HAP-1 (cell line): ENCODE measurements around the gene MMRN2.
"Not testable (repeated sequence)": the region's sequence is repeated elsewhere in the genome, so short reads cannot be mapped to it uniquely, and the experiment has no call there.

ENCODE experiments used
- DNase-seq, 2 experiments: peaks; one replicate each; pipeline ENCODE4 v3.0.0-alpha.2; 2016 to 2020; ENCODE audit warnings: low spot score in 2 of 2
- H3K27me3 ChIP-seq: fragments of 250-450 bp; sonication (Bioruptor Pico); 2 replicates; pipeline ENCODE4 v1.5.1; 2020; ENCODE audit warnings: low read depth, mild to moderate bottlenecking, moderate library complexity
- H3K36me3 ChIP-seq: fragments of 250-450 bp; sonication (Bioruptor Pico); replicated peaks from 2 replicates; pipeline ENCODE4 v1.5.1; 2020; ENCODE audit warnings: mild to moderate bottlenecking
- H3K4me1 ChIP-seq: fragments of 250-450 bp; sonication (Bioruptor Pico); 2 replicates; pipeline ENCODE4 v1.5.1; 2020; ENCODE audit warnings: mild to moderate bottlenecking
- H3K4me3 ChIP-seq: fragments of 250-450 bp; sonication (Bioruptor Pico); 2 replicates; pipeline ENCODE4 v1.5.1; 2020; ENCODE audit warnings: mild to moderate bottlenecking, moderate library complexity
- H3K9me3 ChIP-seq: fragments of 250-450 bp; sonication (Bioruptor Pico); 2 replicates; pipeline ENCODE4 v1.5.1; 2020; ENCODE audit warnings: mild to moderate bottlenecking, moderate library complexity
- in situ Hi-C: fragments of 300-500 bp; cut with MboI; formaldehyde crosslinking; loops from 3 replicates; pipeline ENCODE4 v1.14.3; 2020; ENCODE audit warnings: low sequenced_read_pairs, inconsistent platforms, mixed read lengths

MMRN2 gene

DNA sequence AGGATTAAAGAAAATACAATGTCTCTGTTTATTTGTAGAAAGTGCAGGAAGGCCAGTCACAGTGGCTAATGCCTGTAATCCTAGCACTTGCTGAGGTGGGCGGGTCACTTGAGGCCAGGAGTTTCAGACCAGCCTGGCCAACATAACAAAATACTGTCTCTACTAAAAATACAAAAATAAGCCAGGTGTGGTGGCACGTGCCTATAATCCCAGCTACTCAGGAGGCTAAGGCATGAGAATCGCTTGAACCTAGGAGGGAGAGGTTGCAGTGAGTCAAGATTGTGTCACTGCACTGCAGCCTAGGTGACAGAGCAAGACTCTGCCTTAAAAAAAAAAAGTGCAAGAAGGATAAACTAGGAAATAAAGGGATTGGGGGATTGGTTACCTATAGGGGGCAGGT is 21.0 kb upstream of the MMRN2 start:
- H3K27me3 ChIP-seq, in situ Hi-C loops, H3K9me3 ChIP-seq, H3K36me3 ChIP-seq, H3K4me3 ChIP-seq, H3K4me1 ChIP-seq, DNase-seq: not testable (repeated sequence)

DNA sequence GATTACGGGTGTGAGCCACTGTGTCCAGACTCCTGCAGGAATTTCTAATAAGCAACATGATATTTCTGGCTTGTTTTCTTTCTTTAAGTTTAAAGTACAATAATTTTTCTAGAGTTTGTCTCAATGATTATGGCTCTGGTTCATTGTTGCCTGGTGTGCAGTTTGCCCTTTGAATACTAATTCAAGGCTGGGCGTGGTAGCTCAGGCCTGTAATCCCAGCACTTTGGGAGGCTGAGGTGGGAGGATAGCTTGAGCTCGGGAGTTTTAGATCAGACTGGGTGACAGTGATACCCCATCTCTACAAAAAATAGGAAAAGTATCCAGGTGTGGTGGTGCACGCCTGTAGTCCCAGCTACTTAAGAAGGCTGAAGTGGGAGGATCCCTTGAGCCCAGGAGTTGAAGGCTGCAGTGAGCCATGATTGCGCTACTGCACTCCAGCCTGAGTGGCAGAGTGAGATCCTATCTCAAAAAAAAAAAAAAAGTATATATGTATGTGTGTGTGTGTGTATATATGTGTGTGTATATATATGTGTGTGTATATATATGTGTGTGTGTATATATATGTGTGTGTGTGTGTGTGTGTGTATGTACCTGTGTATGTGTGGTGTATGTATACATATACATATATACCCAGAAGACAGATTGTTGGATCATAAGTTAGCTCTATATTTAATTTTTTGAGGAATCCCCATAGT is 19.1 kb upstream of the MMRN2 start:
- Histone ChIP-seq H3K27me3 (no peaks in the 10 kb centered on the region), H3K9me3 (no peaks in the 10 kb centered on the region), H3K36me3 (no peaks in the 10 kb centered on the region), H3K4me3 (no peak overlapping the region), H3K4me1 (0 out of 2 replicates have a peak, but pooled peaks cover 3% of the 10 kb centered on the region)
- in situ Hi-C loops, result no loop called here
- DNase-seq, result no peak

DNA sequence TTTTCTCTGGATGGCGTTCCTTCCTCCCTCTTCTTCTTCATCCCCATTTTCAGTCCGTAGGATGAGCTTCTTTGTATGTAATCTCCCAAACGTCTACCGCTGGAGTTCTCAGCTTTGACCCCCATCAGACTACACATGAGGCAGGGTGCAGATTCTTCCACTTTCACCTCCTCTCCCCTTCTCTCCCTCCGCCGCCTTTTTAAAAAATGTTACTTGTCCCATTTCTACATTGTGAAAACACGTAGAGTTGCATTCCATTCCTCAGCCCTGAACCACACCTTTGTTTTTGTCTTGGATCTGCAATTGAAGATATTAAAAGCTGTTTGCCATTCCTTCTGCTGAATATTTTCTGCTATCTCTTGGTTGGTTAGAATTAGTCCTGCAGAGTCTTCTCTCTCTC is 17.1 kb upstream of the MMRN2 start:
- 0 out of 2 replicates have a peak, but pooled peaks cover 3% of the 10 kb centered on the region for H3K4me1 ChIP-seq
- H3K9me3 ChIP-seq, result no peaks in the 10 kb centered on the region
- no peak for DNase-seq
- in situ Hi-C loops, result no loop called here
- H3K4me3 ChIP-seq, result no peak overlapping the region
- H3K27me3 ChIP-seq, result no peaks in the 10 kb centered on the region
- no peaks in the 10 kb centered on the region for H3K36me3 ChIP-seq

DNA sequence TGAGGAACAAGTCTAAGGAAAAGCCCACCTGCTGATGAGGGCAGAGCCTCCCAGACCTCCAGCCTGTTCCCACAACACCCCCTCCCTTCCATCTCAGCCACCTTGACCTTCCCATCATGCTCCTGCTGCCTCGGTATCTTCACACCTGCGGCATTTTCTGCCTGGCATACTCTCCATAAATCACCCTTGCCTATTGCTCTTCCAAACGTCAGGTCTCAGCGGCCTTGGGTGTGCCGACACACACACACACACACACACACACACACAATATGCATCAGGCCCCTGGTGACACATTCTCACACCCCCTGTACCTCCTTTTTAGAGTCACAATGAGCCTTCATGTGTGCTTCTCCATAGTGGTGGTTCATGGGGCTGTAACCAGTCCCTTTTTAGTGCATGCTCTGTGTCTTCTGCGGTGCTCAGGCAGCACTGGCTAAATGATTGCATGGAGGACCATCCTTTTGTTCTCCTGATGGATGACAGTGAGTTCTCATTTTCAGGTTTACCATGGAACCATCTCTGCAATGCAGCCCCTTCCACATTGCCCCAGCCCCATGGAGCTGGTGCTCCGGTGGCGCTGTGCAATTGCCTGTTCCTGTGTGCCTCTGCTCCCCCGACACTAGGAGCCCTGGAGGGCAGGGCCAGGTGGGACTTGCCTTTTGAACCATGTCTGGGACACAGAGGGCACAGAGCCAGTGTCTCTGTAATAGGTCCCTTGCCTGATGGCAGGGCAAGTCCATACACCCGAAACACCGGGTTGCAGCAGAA is 15.4 kb upstream of the MMRN2 start:
- Histone ChIP-seq H3K36me3 (no peaks in the 10 kb centered on the region), H3K27me3 (no peaks in the 10 kb centered on the region)
- in situ Hi-C loops, result no loop called here

DNA sequence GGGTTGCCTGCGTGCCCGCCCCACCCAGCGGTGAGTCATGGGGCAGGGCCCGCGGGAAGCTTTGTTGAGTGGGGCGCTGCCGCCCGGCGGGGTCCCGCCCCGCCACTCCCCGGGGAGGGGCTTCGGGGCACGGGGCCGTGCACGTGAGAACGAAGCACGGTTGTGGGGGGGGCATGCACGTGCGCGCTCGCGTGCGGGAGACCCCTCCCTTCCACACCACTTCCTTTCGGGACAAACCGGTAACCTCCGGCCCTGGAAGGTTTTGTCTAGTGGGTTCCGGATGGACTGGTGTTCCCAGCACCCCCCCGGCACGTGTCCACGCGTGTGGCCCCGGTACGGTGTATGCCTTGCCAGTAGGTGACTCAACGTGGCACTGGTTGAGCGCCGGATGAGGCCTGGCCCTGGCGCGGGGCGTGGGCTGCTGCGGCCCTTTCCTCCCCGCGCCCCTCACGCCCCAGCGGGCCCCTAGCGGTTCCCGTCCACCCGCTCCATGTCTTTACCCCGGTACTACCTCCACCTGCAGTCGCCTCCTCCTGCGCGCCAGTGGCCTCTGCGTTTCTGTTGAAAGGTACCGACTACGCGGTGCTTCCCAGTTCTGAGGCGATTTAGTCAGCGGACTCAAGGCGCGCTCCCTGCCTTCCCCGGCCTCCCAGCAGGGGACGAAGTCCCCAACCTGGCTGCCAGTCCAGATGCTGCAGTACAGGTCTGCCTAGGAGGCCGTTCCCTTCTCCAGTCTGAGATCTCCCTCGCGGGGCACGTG is 14.0 kb upstream of the MMRN2 start:
- no peaks in the 10 kb centered on the region for H3K9me3 ChIP-seq
- H3K27me3 ChIP-seq, result no peaks in the 10 kb centered on the region
- in situ Hi-C loops, result no loop called here
- H3K36me3 ChIP-seq, result no peaks in the 10 kb centered on the region
- no peak overlapping the region for H3K4me3 ChIP-seq
- no peak for DNase-seq
- peaks cover 3% of the 10 kb centered on the region for H3K4me1 ChIP-seq

More for the DNA sequence above, 15.4 kb upstream of the MMRN2 start:
- no peak overlapping the region for H3K4me3 ChIP-seq
- H3K9me3 ChIP-seq, result no peaks in the 10 kb centered on the region
- no peak for DNase-seq
- no peaks in the 10 kb centered on the region for H3K4me1 ChIP-seq

DNA sequence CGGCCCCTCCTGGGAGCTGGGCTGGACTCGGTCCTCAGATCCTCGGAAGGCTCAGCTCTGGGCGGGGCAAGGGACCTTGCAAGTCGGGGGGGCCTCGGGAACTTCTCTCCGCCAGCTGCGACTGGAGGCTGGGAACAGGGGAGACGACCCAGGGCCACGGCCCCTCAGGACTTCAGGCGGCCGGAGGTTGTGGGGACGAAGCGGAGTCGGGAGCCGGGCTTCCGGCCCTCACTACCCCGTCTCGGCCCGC is 13.5 kb upstream of the MMRN2 start:
- in situ Hi-C loops, result no loop called here
- peaks cover 3% of the 10 kb centered on the region for H3K4me1 ChIP-seq
- no peaks in the 10 kb centered on the region for H3K9me3 ChIP-seq
- no peak overlapping the region for H3K4me3 ChIP-seq
- no peaks in the 10 kb centered on the region for H3K36me3 ChIP-seq
- no peak for DNase-seq
- no peaks in the 10 kb centered on the region for H3K27me3 ChIP-seq

DNA sequence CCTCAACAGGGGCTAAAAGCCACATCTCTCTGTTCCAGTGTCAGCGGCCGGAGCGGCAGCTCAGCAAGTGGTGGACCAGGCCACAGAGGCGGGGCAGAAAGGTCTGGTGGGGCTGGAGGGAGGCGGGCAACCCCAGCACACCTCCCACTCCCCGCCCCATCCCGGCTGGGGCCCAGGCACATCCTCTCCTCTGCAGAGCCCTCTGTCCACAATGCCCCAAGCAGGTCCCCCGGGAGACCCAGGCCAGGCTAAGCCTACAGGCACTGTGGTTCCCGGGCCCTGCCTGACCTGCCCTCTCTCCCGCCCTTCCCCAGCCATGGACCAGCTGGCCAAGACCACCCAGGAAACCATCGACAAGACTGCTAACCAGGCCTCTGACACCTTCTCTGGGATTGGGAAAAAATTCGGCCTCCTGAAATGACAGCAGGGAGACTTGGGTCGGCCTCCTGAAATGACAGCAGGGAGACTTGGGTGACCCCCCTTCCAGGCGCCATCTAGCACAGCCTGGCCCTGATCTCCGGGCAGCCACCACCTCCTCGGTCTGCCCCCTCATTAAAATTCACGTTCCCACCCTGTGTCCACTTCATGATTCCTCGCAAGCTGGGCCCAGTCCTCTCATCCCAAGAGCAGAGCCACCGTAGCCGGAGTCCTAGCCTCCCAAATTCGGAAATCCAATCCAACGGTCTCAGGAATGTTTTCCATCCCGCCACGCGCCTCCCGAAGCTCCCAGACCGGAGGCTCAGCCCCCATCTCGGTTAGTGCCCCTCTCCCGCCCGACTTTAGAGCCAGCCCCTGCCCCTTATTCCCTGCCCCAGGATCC is 13.0 kb upstream of the MMRN2 start:
- Histone ChIP-seq H3K27me3 (no peaks in the 10 kb centered on the region), H3K36me3 (no peaks in the 10 kb centered on the region), H3K4me1 (peaks cover 3% of the 10 kb centered on the region), H3K9me3 (no peaks in the 10 kb centered on the region), H3K4me3 (no peak overlapping the region)
- in situ Hi-C loops, result no loop called here
- DNase-seq, result no peak

DNA sequence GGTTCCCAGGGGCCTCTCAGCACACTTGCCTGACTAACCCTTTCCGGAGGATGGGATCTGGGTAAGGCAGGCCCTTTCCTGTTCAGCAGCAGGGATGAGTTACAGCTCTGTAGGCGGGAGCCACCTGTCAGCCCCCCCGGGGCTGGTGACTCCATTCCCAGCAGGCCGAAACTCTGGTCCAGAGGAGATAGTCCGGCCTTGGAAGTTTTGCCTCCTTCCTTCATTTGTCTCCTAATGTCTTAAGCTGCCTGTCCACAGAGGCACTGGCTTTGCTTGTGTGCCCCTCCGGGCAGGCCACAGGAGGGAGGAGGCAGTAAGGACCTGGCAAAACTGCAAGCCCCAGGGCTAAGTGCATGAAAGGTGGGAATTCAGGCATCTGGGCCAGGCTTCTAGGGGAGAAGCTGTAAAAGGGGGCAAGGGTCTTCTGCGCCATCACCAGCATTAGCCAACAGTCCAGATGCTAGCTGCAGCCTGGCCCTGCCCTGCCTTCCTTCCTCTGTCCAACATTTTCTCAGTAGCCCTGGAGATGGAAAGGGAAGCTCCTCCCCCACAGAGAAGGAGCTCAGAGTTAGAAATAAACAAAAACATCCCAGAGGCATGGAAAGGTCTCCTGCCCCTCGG is 12.1 kb upstream of the MMRN2 start:
- Histone ChIP-seq H3K4me1 (peaks cover 3% of the 10 kb centered on the region), H3K36me3 (no peaks in the 10 kb centered on the region), H3K9me3 (no peaks in the 10 kb centered on the region), H3K4me3 (no peak overlapping the region), H3K27me3 (no peaks in the 10 kb centered on the region)
- in situ Hi-C loops, result no loop called here
- no peak for DNase-seq

DNA sequence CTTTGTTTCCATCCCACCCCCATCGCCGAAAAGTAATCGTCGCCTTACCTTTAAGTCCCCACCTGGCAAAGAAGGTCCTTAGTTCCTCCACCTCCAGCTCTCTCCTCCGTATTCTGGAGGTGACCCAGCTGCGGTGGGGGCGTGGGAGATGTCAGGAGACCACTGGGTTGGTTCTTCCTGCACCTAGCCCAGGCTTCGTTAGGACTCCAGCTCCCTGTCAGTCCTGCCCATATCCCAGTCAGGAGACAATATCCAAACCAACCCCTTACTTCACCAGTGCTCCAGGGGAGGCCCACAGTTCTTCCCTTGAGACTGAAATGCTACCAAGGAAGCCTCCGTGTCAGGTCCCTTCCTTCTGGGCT is 11.6 kb upstream of the MMRN2 start:
- no peak for DNase-seq
- Histone ChIP-seq H3K4me1 (peaks cover 3% of the 10 kb centered on the region), H3K9me3 (no peaks in the 10 kb centered on the region), H3K27me3 (no peaks in the 10 kb centered on the region), H3K36me3 (no peaks in the 10 kb centered on the region), H3K4me3 (no peak overlapping the region)
- in situ Hi-C loops, result no loop called here

DNA sequence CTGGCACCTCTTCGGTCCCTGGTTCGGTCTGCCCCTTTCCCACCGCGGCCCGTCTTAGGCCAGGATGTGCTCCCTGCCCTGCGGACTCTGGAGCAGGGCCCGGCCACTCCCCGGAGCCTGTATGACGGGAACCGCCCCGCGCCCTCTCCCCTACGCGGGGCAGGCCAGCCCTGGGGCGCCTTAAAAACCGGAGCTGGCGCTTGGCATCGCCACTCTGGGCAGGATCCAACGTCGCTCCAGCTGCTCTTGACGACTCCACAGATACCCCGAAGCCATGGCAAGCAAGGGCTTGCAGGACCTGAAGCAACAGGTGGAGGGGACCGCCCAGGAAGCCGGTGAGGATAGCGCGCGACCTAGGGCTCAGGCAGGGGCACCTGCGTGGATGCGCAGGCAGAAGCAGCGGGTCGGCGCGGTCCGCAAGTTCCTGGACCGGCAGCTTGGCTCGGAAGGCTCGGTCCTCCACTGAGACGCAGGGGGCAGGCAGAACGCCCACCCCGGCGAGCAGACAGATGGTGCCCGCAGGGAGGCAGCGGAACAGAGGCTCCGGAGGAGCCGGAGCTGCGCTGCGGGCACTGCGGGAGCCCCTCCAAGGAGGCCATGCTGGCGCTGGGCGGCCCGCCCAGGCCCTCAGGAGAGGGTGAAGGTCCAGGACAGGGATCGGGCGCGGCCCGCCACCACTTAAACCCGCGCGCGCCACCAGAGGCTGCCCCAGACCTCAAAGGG is 11.0 kb upstream of the MMRN2 start, which contains the start of gene ADIRF:
Gene ADIRF, plus strand, starts transcription at position 212 of the 723 bp plus-strand sequence. Its CDS starts 63 bp downstream, at position 275.
- H3K4me1 ChIP-seq, result peaks cover 3% of the 10 kb centered on the region
- no peaks in the 10 kb centered on the region for H3K9me3 ChIP-seq
- in situ Hi-C loops, result no loop called here
- no peak within 1 kb of the TSS for H3K4me3 ChIP-seq
- no peak for DNase-seq
- no peaks in the 10 kb centered on the region for H3K36me3 ChIP-seq
- no peaks in the 10 kb centered on the region for H3K27me3 ChIP-seq

DNA sequence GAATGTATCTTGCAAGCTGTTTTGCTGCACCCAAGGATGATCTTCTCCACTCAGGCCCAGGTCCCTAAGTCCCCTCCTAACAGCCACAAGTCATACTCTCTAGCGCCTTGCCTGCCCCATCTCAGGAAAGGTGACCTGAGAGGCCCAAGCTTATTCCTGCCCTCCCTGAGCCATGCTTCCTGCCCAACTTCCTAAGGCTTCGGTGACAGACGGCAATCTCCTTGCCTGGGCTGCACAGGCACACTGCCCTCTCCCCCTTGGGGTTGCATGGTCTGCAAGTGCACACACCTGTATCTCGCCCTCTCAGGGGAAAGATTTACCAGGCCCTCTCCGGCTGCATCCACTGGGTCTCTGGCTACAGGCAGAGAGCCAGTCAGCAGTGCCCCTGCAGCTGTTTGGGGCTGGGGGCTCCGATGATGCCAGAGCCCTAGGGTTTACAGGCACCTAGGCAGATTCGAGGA is 10.1 kb upstream of the MMRN2 start:
- no peak overlapping the region for H3K4me3 ChIP-seq
- in situ Hi-C loops, result no loop called here
- no peaks in the 10 kb centered on the region for H3K9me3 ChIP-seq
- H3K4me1 ChIP-seq, result peaks cover 3% of the 10 kb centered on the region
- DNase-seq, result no peak
- no peaks in the 10 kb centered on the region for H3K27me3 ChIP-seq
- no peaks in the 10 kb centered on the region for H3K36me3 ChIP-seq

DNA sequence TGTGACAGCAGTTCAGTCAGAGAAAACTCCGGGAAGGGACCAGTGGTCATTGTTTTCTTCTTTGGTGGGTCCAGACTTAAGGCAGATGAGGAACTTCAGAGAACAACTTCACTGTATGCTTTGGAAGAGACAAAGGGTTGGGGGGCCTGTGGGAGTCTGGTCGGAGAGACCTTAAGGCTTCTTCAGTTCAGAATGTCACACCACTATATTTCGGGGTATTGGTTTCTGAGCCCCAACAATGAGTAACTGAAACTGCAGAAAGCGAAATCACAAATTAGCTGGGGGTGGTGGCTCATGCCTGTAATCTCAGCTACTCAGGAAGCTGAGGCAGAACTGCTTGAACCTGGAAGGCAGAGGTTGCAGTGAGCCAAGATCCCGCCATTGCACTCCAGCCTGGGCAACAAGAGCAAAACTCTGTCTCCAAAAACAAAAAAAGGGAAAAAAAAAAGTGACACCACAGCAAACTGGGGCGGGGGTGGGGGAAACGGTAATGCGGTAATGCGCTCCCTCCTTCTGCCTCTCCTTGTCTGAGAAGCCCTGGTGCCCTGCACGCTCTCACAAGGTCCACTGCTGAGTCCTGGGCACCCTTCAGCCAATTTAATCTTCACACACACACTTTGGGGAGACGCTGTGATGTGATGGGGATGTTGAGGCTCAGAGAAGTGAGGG is 8.7 kb upstream of the MMRN2 start:
- in situ Hi-C loops, result no loop called here
- Histone ChIP-seq H3K27me3 (no peaks in the 10 kb centered on the region), H3K36me3 (no peaks in the 10 kb centered on the region), H3K4me3 (no peak overlapping the region), H3K9me3 (no peaks in the 10 kb centered on the region), H3K4me1 (peaks cover 3% of the 10 kb centered on the region)
- no peak for DNase-seq
